Parathyroid adenoma (tissue), 2 donors: ENCODE measurements around the gene CMTM8.
"Not testable (repeated sequence)": the region's sequence is repeated elsewhere in the genome, so short reads cannot be mapped to it uniquely, and the experiment has no call there.

ENCODE experiments used
- H2AFZ ChIP-seq: fragments of 300-600 bp; sonication (generic); one replicate; pipeline ENCODE4 v1.7.0; 2017; ENCODE audit warnings: antibody characterized with exemption, mild to moderate bottlenecking
- H3K27ac ChIP-seq: fragments of 300-600 bp; sonication (generic); one replicate; pipeline ENCODE4 v1.7.0; 2017
- H3K27me3 ChIP-seq: fragments of 300-600 bp; sonication (generic); one replicate; pipeline ENCODE4 v1.7.0; 2017; ENCODE audit warnings: low read length; ENCODE audit not compliant: control insufficient read depth, insufficient read depth
- H3K36me3 ChIP-seq: fragments of 300-600 bp; sonication (generic); one replicate; pipeline ENCODE4 v1.7.0; 2017; ENCODE audit warnings: low read length; ENCODE audit not compliant: control insufficient read depth, insufficient read depth
- H3K4me1 ChIP-seq: fragments of 300-600 bp; sonication (generic); one replicate; pipeline ENCODE4 v1.7.0; 2017; ENCODE audit warnings: control low read depth
- H3K4me2 ChIP-seq: fragments of 300-600 bp; sonication (generic); one replicate; pipeline ENCODE4 v1.7.0; 2017; ENCODE audit warnings: low read length
- H3K4me3 ChIP-seq: fragments of 300-600 bp; sonication (generic); one replicate; pipeline ENCODE4 v1.7.0; 2017; ENCODE audit warnings: low read depth, low read length
- H3K79me2 ChIP-seq: fragments of 300-600 bp; sonication (generic); one replicate; pipeline ENCODE4 v1.7.0; 2017; ENCODE audit warnings: control low read depth
- H3K9ac ChIP-seq: fragments of 300-600 bp; sonication (generic); one replicate; pipeline ENCODE4 v1.7.0; 2017; ENCODE audit warnings: mild to moderate bottlenecking
- H3K9me3 ChIP-seq: fragments of 300-600 bp; sonication (generic); one replicate; pipeline ENCODE4 v1.7.0; 2017; ENCODE audit warnings: low read length; ENCODE audit not compliant: control insufficient read depth
- CTCF ChIP-seq: fragments of 300-600 bp; sonication (generic); IDR thresholded peaks from one replicate; pipeline ENCODE4 v1.7.0; 2017; ENCODE audit warnings: antibody characterized with exemption, mild to moderate bottlenecking
- donor health status: primary hyperparathyroidism.

Gene CMTM8

GRCh38 chr3:32238453-32239306 is at the start of gene CMTM8:
Gene CMTM8 (plus strand): TSS chr3:32238680. CDS start chr3:32238973, 293 bp downstream.
- peak within 1 kb of the TSS; percentile 96 for H3K4me2 ChIP-seq
- H3K9me3 ChIP-seq = no peaks in the 10 kb centered on the region
- peaks cover 38% of the 10 kb centered on the region for H3K79me2 ChIP-seq
- no peaks in the 10 kb centered on the region for H3K36me3 ChIP-seq
- H3K4me1 ChIP-seq = peaks cover 12% of the 10 kb centered on the region
- no peak within 1 kb of the TSS for H3K9ac ChIP-seq
- H3K27me3 ChIP-seq = no peaks in the 10 kb centered on the region
- H3K4me3 ChIP-seq = peak within 1 kb of the TSS; percentile 85
- TF ChIP-seq CTCF = no peak
- H2AFZ ChIP-seq = peak within 1 kb of the TSS; percentile 84
- H3K27ac ChIP-seq = peak within 1 kb of the TSS; percentile 47

- Histone ChIP-seq H2AFZ (no peak overlapping the region), H3K79me2 (no peaks in the 10 kb centered on the region), H3K9me3 (no peaks in the 10 kb centered on the region), H3K4me2 (no peak overlapping the region), H3K27ac (no peak overlapping the region), H3K9ac (no peak overlapping the region), H3K27me3 (no peaks in the 10 kb centered on the region), H3K4me1 (peaks cover 2% of the 10 kb centered on the region), H3K36me3 (no peaks in the 10 kb centered on the region), H3K4me3 (no peak overlapping the region)
- no peak for TF ChIP-seq CTCF
Observed at GRCh38 chr3:32189693-32190092, 48.8 kb upstream of the CMTM8 start.

- not testable (repeated sequence) for H3K79me2 ChIP-seq, H3K27ac ChIP-seq, H3K4me1 ChIP-seq, H3K36me3 ChIP-seq, H3K9ac ChIP-seq, H3K27me3 ChIP-seq, H3K4me3 ChIP-seq, H2AFZ ChIP-seq, H3K9me3 ChIP-seq, H3K4me2 ChIP-seq
Observed at GRCh38 chr3:32190556-32190955, 47.9 kb upstream of the CMTM8 start.

- Histone ChIP-seq H3K27me3 (no peaks in the 10 kb centered on the region), H3K9ac (no peak overlapping the region)
- TF ChIP-seq CTCF = no peak
Observed at GRCh38 chr3:32193101-32193500, 45.4 kb upstream of the CMTM8 start.

GRCh38 chr3:32194653-32195052 is 43.8 kb upstream of the CMTM8 start:
- no peaks in the 10 kb centered on the region for H3K79me2 ChIP-seq
- H3K9me3 ChIP-seq = no peaks in the 10 kb centered on the region
- peaks cover 14% of the 10 kb centered on the region for H3K4me1 ChIP-seq
- H3K9ac ChIP-seq = no peak overlapping the region
- peak overlapping the region; percentile 45 for H2AFZ ChIP-seq
- no peak overlapping the region for H3K4me3 ChIP-seq
- H3K27me3 ChIP-seq = no peaks in the 10 kb centered on the region
- no peak for TF ChIP-seq CTCF
- H3K36me3 ChIP-seq = no peaks in the 10 kb centered on the region
- H3K4me2 ChIP-seq = no peak overlapping the region
- H3K27ac ChIP-seq = no peak overlapping the region

More at GRCh38 chr3:32193101-32193500, 45.4 kb upstream of the CMTM8 start:
- Histone ChIP-seq H3K4me3 (no peak overlapping the region), H3K27ac (no peak overlapping the region), H3K36me3 (no peaks in the 10 kb centered on the region), H2AFZ (no peak overlapping the region), H3K9me3 (no peaks in the 10 kb centered on the region), H3K4me2 (no peak overlapping the region), H3K79me2 (no peaks in the 10 kb centered on the region), H3K4me1 (peaks cover 14% of the 10 kb centered on the region)
